Cerebellar cortex (tissue), 1 donor: ENCODE measurements around the gene SMC3.
"Not testable (repeated sequence)": the region's sequence is repeated elsewhere in the genome, so short reads cannot be mapped to it uniquely, and the experiment has no call there.

Experiments used
- DNase-seq: peaks from one replicate; pipeline ENCODE4 v3.0.0-alpha.2; 2015; ENCODE audit warnings: low spot score

SMC3 gene

GRCh38 chr10:110567201-110568054 is at the start of gene SMC3:
TSS of gene SMC3 (plus strand) at chr10:110567695. CDS start at chr10:110567817, 122 bp downstream.
- peak; percentile 96 for DNase-seq

GRCh38 chr10:110522365-110522988 is 45.0 kb upstream of the SMC3 start:
- no peak for DNase-seq

- DNase-seq, result no peak
These were observed 43.8 kb upstream of the SMC3 start for GRCh38 chr10:110523736-110524135.

- no peak for DNase-seq
These were observed 43.2 kb upstream of the SMC3 start for GRCh38 chr10:110524179-110524858.

GRCh38 chr10:110524859-110525232 is 42.6 kb upstream of the SMC3 start:
- no peak for DNase-seq

- DNase-seq, result no peak
These were observed 41.9 kb upstream of the SMC3 start for GRCh38 chr10:110525349-110526260.

GRCh38 chr10:110527731-110528171 is 39.7 kb upstream of the SMC3 start:
- DNase-seq, result no peak

GRCh38 chr10:110528224-110528996 is 39.1 kb upstream of the SMC3 start:
- DNase-seq, result no peak

GRCh38 chr10:110528997-110529524 is 38.4 kb upstream of the SMC3 start:
- DNase-seq, result not testable (repeated sequence)

- DNase-seq, result no peak
These were observed 37.9 kb upstream of the SMC3 start for GRCh38 chr10:110529596-110530011.

- peak; percentile 67 for DNase-seq
These were observed 37.2 kb upstream of the SMC3 start for GRCh38 chr10:110530131-110530831.

GRCh38 chr10:110531687-110532086 is 35.8 kb upstream of the SMC3 start:
- DNase-seq, result no peak

- not testable (repeated sequence) for DNase-seq
These were observed 34.9 kb upstream of the SMC3 start for GRCh38 chr10:110532628-110533027.

GRCh38 chr10:110533149-110533548 is 34.3 kb upstream of the SMC3 start:
- no peak for DNase-seq

GRCh38 chr10:110534571-110534970 is 32.9 kb upstream of the SMC3 start:
- no peak for DNase-seq

GRCh38 chr10:110535958-110536891 is 31.3 kb upstream of the SMC3 start:
- DNase-seq, result peak; percentile 39

- no peak for DNase-seq
These were observed 28.4 kb upstream of the SMC3 start for GRCh38 chr10:110539091-110539490.

GRCh38 chr10:110540031-110540430 is 27.5 kb upstream of the SMC3 start:
- DNase-seq, result no peak
